ENCODE results near the gene GALNT13. TPM values are rescaled to one million over a fixed set of nuclear protein-coding genes. Genes with fewer than 3 reads are reported as not detected.
A peak's percentile ranks its signal among the peaks of the same experiment; 100 is the strongest.

Gene GALNT13
- total and polyA plus RNA-seq, 12 donors: 0.54 to 11.8 (median 3.1) TPM; not detected in 1

DNA sequence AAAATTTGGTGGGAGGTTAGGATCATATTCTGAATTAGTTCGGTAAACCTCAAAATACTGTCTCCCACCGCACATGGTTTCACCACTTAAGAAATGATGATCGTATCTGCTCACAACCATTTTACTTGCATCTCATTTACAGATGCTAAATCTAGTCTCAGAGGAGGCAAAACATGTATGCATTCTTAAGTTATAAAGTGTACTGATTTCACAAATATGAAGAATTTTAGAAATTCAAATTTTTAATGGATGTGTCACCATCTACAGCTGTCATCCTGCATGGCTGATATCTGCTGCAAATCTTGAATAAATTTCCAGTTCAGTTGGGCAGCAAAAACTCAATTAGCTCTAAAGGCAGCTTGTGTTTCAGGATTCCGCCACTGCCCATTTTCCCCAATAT lies 583.4 kb downstream of the GALNT13 start:
- WGBS, 4 donors: 88 to 96% (median 92%) methylated on average over 4 of the region's 4 CpGs
- intact Hi-C loops (cut with DNase I): no loop called here
- Histone ChIP-seq H3K4me3 (peak overlapping the region in 1 of 4 donors; percentile 38), H3K9me3 (replicated peaks in 1 of 3) (no peaks in the 10 kb centered on the region), H3K4me1 (replicated peaks in 1 of 2) (no peaks in the 10 kb centered on the region), H3K27ac (no peak overlapping the region), H3K36me3 (replicated peaks in 1 of 2) (no peaks in the 10 kb centered on the region), H3K27me3 (no peaks in the 10 kb centered on the region)
- TF ChIP-seq POLR2A (IDR thresholded peaks at IDR 0.05): no peak
- TF ChIP-seq, protein P1, sequence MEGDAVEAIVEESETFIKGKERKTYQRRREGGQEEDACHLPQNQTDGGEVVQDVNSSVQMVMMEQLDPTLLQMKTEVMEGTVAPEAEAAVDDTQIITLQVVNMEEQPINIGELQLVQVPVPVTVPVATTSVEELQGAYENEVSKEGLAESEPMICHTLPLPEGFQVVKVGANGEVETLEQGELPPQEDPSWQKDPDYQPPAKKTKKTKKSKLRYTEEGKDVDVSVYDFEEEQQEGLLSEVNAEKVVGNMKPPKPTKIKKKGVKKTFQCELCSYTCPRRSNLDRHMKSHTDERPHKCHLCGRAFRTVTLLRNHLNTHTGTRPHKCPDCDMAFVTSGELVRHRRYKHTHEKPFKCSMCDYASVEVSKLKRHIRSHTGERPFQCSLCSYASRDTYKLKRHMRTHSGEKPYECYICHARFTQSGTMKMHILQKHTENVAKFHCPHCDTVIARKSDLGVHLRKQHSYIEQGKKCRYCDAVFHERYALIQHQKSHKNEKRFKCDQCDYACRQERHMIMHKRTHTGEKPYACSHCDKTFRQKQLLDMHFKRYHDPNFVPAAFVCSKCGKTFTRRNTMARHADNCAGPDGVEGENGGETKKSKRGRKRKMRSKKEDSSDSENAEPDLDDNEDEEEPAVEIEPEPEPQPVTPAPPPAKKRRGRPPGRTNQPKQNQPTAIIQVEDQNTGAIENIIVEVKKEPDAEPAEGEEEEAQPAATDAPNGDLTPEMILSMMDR (IDR thresholded peaks at IDR 0.05): no peak
- no peak for DNase-seq

DNA sequence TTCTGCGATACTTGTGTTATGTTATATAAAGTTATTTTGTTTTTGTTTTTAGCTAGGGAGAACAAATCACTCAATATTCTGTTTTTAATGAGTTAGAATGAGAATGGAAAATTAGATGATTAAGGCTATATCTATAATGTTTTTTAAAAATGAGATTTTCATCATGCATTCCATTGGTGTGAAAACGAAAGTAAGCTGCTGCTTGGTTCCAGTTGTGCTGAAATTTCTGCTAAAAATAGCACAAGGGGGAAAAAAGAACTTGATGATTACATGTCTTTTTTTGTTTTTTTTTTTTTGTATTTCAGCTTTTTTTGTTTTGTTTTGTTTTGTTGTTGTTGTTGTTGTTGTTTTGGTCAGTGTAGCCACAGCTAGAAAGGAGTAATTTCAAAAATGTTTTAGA lies 584.1 kb downstream of the GALNT13 start:
- intact Hi-C loops (cut with DNase I): no loop called here
- no peak for DNase-seq
- H3K27me3 ChIP-seq: no peaks in the 10 kb centered on the region
- no peak for TF ChIP-seq POLR2A (IDR thresholded peaks at IDR 0.05)
- TF ChIP-seq, protein P1 (IDR thresholded peaks at IDR 0.05): no peak
- H3K9me3 ChIP-seq (replicated peaks in 1 of 3): no peaks in the 10 kb centered on the region
- H3K4me1 ChIP-seq (replicated peaks in 1 of 2): no peaks in the 10 kb centered on the region
- H3K36me3 ChIP-seq (replicated peaks in 1 of 2): no peaks in the 10 kb centered on the region
- 39 to 57% (median 43%) methylated on average over 2 of the region's 2 CpGs for WGBS, 4 donors
- peak overlapping the region in 1 of 4 donors; percentile 38 for H3K4me3 ChIP-seq
- no peak overlapping the region for H3K27ac ChIP-seq

GRCh38 chr2:154457286-154457685 lies 585.6 kb downstream of the GALNT13 start:
- TF ChIP-seq, protein P1 (IDR thresholded peaks at IDR 0.05): no peak
- no peak for TF ChIP-seq POLR2A (IDR thresholded peaks at IDR 0.05)
- no peak for DNase-seq
- Histone ChIP-seq H3K27me3 (no peaks in the 10 kb centered on the region), H3K9me3 (replicated peaks in 1 of 3) (no peaks in the 10 kb centered on the region), H3K4me1 (replicated peaks in 1 of 2) (no peaks in the 10 kb centered on the region), H3K36me3 (replicated peaks in 1 of 2) (no peaks in the 10 kb centered on the region), H3K27ac (no peak overlapping the region), H3K4me3 (no peak overlapping the region)
- intact Hi-C loops (cut with DNase I): no loop called here
- 78 to 88% (median 87%) methylated on average over 2 of the region's 2 CpGs for WGBS, 4 donors

- Histone ChIP-seq H3K4me3 (no peak overlapping the region), H3K9me3 (replicated peaks in 1 of 3) (no peaks in the 10 kb centered on the region), H3K4me1 (replicated peaks in 1 of 2) (no peaks in the 10 kb centered on the region), H3K27me3 (no peaks in the 10 kb centered on the region), H3K36me3 (replicated peaks in 1 of 2) (no peaks in the 10 kb centered on the region), H3K27ac (no peak overlapping the region)
- TF ChIP-seq, protein P1 (IDR thresholded peaks at IDR 0.05): no peak
- TF ChIP-seq POLR2A (IDR thresholded peaks at IDR 0.05): no peak
- DNase-seq: no peak
- intact Hi-C loops (cut with DNase I): no loop called here
Measured at GRCh38 chr2:154459286-154459685, 587.6 kb downstream of the GALNT13 start.

All from adrenal gland (tissue), 12 donors.